ENCODE data around the gene CIAO1.
A peak's percentile ranks its signal among the peaks of the same experiment; 100 is the strongest.
"Not testable (repeated sequence)": the region's sequence is repeated elsewhere in the genome, so short reads cannot be mapped to it uniquely, and the experiment has no call there.

CIAO1 gene

GRCh38 chr2:96287273-96287856 lies 21.3 kb downstream of the CIAO1 start:
- DNase-seq: no peak

GRCh38 chr2:96291751-96292150 lies 25.7 kb downstream of the CIAO1 start:
- DNase-seq: no peak

GRCh38 chr2:96294271-96294670 lies 28.2 kb downstream of the CIAO1 start:
- not testable (repeated sequence) for DNase-seq

GRCh38 chr2:96296925-96297324 lies 30.9 kb downstream of the CIAO1 start:
- no peak for DNase-seq

GRCh38 chr2:96301865-96302264 lies 35.8 kb downstream of the CIAO1 start:
- DNase-seq: no peak

DNA sequence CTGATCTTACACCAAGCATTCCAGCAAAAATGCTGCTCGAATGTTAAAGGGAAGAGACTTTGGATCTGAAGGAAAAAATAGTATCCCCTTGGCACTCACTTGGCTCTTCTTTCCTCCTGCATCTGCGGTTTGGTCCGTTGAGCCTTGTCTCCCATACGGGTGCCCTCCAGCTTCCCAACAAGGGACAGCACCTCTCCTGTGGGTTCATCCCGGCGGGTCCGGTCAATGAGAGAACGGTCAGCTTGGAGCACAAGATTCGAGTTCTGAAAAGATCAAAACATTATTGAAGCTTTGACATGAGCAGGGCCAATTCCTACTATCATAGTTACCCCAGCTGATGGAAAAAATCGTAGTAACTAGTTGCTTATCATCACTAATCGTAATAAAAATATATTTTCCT lies 38.6 kb downstream of the CIAO1 start:
- no peak for DNase-seq

- peak; percentile 87 for DNase-seq
Measured at GRCh38 chr2:96305091-96305978, 39.3 kb downstream of the CIAO1 start, which contains the start of gene SNRNP200. SNRNP200 (minus strand) TSS chr2:96305546; CDS start chr2:96305437, 109 bp downstream.

DNA sequence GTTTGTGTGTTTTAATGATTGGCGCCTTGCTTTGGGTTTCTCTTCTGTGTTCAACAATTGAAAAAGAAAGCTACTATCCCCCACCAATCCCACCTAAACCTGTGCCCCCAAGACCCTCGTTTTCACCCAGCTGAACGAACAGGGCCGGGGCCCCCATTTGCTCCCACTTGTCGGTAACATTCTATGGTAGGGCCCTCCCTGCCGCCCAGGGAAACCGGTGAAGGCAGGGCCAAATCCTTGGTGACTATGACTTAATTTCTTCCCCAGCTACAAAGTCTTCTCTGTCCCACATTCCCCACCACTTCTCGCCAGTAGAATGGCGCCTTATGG lies 39.9 kb downstream of the CIAO1 start:
- peak in 1 of 2 donors; percentile 11 for DNase-seq

DNA sequence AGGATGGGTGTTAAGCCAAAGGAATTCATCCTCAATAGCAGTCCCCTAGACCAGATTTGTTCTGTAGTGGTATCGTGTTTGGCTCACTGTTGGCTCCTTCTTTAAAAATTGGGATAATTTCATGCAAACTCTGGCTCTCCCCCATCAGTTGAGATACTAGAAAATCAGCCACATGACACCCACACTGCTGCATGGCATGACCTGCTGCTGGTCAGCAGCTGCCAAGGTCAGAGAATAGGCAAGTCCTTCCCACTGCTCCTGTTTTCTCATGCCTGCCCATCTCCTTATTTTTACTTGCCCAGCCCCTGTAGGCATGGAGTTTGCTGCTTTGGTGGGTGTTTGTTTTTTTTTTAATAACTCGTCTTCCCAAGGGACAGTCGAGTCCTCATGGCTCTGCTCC lies 40.3 kb downstream of the CIAO1 start:
- no peak for DNase-seq

DNA sequence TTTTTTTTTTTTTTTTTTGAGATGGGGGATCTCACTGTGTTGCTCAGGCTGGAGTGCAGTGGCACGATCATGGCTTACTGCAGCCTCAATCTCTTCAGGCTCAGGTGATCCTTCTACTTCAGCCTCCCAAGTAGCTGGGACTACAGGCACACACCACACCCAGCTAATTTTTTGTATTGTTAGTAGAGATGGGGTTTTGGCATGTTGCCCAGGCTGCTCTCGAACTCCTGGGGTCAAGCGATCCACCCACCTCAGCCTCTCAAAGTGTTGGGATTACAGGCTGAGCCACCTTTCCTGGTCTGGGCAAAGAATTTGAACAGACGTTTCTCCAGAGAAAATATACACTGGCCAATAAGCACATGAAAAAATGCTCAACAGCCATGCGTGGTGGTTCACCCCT lies 42.2 kb downstream of the CIAO1 start:
- no peak for DNase-seq

DNA sequence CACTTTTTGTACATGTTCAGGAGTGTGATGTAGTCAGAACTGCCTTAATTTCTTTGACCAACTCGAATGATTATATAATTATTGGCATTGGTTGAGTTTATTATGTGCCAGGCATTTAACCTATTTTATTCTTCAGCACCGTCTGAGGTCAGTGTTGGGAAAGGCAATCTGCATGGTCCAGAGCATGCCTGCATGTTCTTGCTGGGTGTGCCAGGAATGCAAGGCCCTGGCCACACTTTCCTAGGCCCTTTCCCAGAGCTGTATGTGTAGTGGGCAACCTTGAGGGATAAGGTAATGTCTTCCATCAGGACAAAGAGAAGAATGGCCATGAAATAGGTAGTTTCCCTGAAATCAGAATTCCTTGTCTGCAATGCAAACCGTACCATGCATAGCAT lies 49.0 kb downstream of the CIAO1 start:
- DNase-seq: no peak

GRCh38 chr2:96315400-96316071 lies 49.5 kb downstream of the CIAO1 start:
- DNase-seq: peak in 1 of 2 donors; percentile 22

GRCh38 chr2:96316999-96317398 lies 51.0 kb downstream of the CIAO1 start:
- DNase-seq: no peak

DNA sequence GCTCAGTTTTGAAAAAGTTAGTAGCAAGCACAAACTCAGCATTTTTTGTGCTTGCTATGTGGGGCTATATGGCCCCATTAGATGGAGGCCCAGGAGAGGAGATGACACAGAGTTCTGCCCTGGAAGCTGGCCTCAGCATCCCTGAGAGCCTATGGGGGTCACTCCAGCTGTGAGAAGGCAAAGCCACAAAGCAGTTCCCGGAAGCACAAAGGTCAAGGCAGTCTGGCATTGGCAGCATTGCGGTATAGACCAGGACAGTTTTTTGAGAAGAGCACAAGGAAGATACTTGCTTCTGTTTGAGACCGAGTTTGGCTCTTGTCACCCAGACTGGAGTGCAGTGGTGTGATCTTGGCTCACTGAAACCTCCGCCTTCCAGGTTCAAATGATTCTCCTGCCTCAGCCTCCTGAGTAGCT lies 51.6 kb downstream of the CIAO1 start:
- DNase-seq: no peak

GRCh38 chr2:96318723-96319122 lies 52.7 kb downstream of the CIAO1 start:
- no peak for DNase-seq

GRCh38 chr2:96319396-96319795 lies 53.4 kb downstream of the CIAO1 start:
- DNase-seq: no peak

DNA sequence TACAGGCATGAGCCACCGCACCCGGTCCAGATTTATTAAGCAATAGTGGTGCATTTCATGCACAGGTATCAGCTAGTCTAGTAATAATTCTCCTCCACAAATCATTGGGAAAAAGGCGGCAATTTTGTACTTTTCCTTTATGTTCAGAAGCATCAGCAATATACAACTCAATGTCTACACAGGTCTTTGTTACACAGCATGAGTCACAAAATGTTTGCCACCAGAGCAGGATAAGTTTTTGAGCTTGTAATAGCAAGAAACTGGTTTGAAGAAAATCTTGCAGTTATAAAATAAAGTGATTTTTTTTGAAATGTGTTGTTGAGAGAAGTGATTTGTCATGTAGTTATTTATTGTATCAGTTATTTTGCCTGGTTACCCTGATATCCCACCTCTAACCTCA lies 54.3 kb downstream of the CIAO1 start:
- no peak for DNase-seq

DNA sequence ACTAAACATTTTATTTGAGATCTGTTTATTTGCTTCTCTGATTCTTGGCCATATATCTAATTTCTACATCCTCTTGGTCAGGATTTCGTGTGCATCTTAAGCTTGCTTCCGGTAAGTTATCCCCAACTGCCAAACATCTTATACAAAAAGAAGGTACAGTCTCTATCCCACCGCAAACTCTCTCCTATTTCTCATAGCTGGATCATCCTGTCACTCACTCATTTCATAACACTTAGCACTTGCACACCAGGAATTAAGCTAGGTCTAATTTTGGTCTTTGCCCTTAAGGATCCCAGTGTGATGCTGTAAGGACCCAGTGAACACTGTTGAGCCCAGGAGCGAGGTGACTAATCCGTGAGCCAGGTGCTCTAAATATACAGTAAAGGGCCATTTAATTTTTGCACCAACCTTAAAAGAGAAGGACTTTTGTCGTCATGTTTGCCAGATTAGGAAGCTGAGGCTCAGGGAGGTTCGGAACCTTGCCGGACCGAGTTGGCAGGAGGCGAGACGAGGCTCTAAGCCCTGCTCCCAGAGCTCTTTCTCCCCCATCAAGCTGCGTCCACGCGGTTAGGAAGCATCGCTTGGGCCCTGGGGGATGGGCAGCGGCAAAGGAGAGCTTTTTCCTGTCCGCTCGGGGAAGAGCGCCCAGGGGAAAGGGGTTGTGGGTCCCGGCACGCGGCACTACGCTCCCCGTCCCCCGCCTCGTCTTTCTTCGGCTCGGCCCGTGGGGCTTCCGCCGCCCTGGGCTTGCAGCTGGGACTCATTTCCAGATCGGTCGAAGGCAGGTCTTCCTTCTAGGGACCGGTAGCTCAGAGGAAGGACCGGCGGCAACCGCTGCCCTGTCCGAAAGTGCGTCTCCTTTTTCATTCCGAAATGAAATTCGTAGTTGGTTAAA lies 55.0 kb downstream of the CIAO1 start:
- peak; percentile 14 to 15 for DNase-seq

All from activated CD4-positive, alpha-beta T cell treated with anti-CD3 and anti-CD28 coated beads for 4 hours (primary cell).